ENCODE data around the gene LIPA. TPM values are rescaled to one million over a fixed set of nuclear protein-coding genes. Genes with fewer than 3 reads are reported as not detected.

The LIPA gene
- total and polyA plus RNA-seq, 8 donors: 58.0 to 137 (median 63.7) TPM

- Histone ChIP-seq H3K4me1 (peaks cover 18 to 24% of the 10 kb centered on the region in 2 donors), H3K9me3 (no peaks in the 10 kb centered on the region), H3K4me3 (no peak overlapping the region), H3K27ac (no peak overlapping the region), H3K36me3 (no peaks in the 10 kb centered on the region), H3K27me3 (no peaks in the 10 kb centered on the region)
- TF ChIP-seq CTCF (IDR thresholded peaks at IDR 0.05): no peak
- ATAC-seq (no peak), DNase-seq (no peak)
- intact Hi-C loops (cut with DNase I): no loop called here
Observed at GRCh38 chr10:89273680-89274079, 22.1 kb upstream of the LIPA start.

GRCh38 chr10:89271532-89271931 lies 20.0 kb upstream of the LIPA start:
- no peak for DNase-seq
- no peaks in the 10 kb centered on the region for H3K27me3 ChIP-seq
- TF ChIP-seq CTCF (IDR thresholded peaks at IDR 0.05): no peak

GRCh38 chr10:89270153-89270483 lies 18.5 kb upstream of the LIPA start:
- H3K4me3 ChIP-seq: no peak overlapping the region
- ATAC-seq: no peak
- no peaks in the 10 kb centered on the region for H3K36me3 ChIP-seq
- H3K9me3 ChIP-seq: no peaks in the 10 kb centered on the region
- H3K27ac ChIP-seq: no peak overlapping the region
- peaks cover under 1 to 9% of the 10 kb centered on the region in 2 donors for H3K4me1 ChIP-seq
- no peak for TF ChIP-seq CTCF (IDR thresholded peaks at IDR 0.05)
- no peaks in the 10 kb centered on the region for H3K27me3 ChIP-seq
- DNase-seq: no peak
- intact Hi-C loops (cut with DNase I): no loop called here

More at GRCh38 chr10:89271532-89271931, 20.0 kb upstream of the LIPA start:
- Histone ChIP-seq H3K4me1 (peaks cover 5 to 9% of the 10 kb centered on the region in 2 donors), H3K4me3 (no peak overlapping the region), H3K9me3 (no peaks in the 10 kb centered on the region), H3K27ac (no peak overlapping the region), H3K36me3 (no peaks in the 10 kb centered on the region)
- intact Hi-C loops (cut with DNase I): no loop called here
- no peak for ATAC-seq

GRCh38 chr10:89269433-89270152 lies 18.0 kb upstream of the LIPA start:
- no peaks in the 10 kb centered on the region for H3K9me3 ChIP-seq
- intact Hi-C loops (cut with DNase I): no loop called here
- peak; percentile 43 for ATAC-seq
- H3K36me3 ChIP-seq: no peaks in the 10 kb centered on the region
- DNase-seq: no peak
- H3K27me3 ChIP-seq: no peaks in the 10 kb centered on the region
- TF ChIP-seq CTCF (IDR thresholded peaks at IDR 0.05): no peak
- H3K27ac ChIP-seq: no peak overlapping the region
- peaks cover 0 to 9% of the 10 kb centered on the region in 2 donors for H3K4me1 ChIP-seq
- no peak overlapping the region for H3K4me3 ChIP-seq

- ATAC-seq: no peak
- Histone ChIP-seq H3K27me3 (no peaks in the 10 kb centered on the region), H3K9me3 (peaks cover 0 to 3% of the 10 kb centered on the region in 2 donors), H3K4me1 (peaks cover 0 to 9% of the 10 kb centered on the region in 2 donors), H3K36me3 (no peaks in the 10 kb centered on the region), H3K4me3 (no peak overlapping the region), H3K27ac (no peak overlapping the region)
- TF ChIP-seq CTCF (IDR thresholded peaks at IDR 0.05): no peak
- DNase-seq: no peak
- intact Hi-C loops (cut with DNase I): no loop called here
Observed at GRCh38 chr10:89266721-89267453, 15.3 kb upstream of the LIPA start.
